ENCODE data around the gene CDC45.

The CDC45 gene

DNA sequence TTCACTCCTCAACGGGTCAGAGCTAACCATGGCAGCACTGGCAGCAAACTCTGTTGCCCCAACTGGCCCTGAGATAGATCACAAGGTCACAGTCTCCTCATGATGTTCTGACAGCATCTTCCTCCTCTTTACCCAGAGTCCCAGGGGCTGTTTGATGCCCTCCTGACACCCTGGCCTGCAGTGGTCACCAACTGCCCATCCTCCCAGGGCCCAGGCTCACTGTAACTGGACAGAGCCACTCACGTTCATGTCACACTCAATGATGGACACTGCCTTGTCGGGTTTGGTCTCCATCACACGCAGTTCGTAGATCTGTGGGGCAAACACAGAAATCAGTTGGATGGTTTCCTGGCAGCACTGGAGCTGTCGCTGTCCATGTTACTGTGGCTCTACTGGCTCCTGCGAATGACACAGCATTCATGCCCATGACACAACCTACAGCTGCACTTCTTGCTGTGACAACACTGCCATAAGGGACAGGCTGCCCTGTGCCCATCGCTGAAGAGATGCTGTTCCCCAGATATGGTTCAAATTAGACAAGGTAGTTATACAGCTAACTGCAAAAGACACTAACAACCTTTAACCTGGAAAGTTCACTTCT lies 21.8 kb upstream of the CDC45 start:
- TF ChIP-seq ZFX (IDR thresholded peaks at IDR 0.05; ENCODE audit: borderline replicate concordance) = no peak
- TF ChIP-seq, protein P1, sequence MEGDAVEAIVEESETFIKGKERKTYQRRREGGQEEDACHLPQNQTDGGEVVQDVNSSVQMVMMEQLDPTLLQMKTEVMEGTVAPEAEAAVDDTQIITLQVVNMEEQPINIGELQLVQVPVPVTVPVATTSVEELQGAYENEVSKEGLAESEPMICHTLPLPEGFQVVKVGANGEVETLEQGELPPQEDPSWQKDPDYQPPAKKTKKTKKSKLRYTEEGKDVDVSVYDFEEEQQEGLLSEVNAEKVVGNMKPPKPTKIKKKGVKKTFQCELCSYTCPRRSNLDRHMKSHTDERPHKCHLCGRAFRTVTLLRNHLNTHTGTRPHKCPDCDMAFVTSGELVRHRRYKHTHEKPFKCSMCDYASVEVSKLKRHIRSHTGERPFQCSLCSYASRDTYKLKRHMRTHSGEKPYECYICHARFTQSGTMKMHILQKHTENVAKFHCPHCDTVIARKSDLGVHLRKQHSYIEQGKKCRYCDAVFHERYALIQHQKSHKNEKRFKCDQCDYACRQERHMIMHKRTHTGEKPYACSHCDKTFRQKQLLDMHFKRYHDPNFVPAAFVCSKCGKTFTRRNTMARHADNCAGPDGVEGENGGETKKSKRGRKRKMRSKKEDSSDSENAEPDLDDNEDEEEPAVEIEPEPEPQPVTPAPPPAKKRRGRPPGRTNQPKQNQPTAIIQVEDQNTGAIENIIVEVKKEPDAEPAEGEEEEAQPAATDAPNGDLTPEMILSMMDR (IDR thresholded peaks at IDR 0.05) = no peak
- H3K27ac ChIP-seq = no peak overlapping the region

DNA sequence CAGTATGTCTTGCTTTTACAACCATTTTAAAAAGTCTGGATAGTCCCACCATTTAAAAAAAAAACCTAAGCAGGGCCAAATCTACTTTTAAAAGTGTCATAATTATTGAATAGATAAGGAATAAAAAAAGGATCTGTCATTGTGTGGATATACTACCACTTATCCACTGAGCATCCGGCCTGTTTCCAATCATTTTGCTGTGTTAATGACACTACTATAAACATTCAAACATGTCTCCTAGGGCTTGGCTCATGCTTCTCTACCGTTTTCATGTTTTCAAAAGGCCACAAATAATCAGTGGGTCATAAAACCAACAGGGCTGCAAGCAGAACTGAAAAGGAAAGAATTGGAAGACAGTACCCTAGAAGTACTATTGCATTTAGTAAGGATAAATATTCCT lies 19.7 kb upstream of the CDC45 start:
- no peak overlapping the region for H3K27ac ChIP-seq
- TF ChIP-seq, protein P1 (IDR thresholded peaks at IDR 0.05) = no peak

DNA sequence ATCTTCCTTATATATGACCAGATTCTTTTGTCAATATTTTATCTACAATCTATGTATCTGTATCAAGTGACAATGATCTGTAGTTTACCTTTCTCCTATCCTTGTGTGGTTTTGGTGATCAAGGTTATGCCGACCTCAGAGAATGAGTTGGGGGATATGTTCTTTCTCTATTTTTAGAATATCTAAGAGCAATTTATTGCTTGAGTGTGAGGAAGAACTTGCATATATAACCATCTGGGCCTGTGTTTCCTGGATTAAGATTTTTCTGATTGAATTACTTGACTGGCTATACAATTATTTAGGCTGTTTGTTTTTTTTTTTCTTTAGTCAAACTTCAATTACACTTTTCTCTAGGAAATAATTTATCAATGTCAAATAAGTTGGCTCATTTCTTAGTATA lies 18.2 kb upstream of the CDC45 start:
- no peak overlapping the region for H3K27ac ChIP-seq
- no peak for TF ChIP-seq ZFX (IDR thresholded peaks at IDR 0.05; ENCODE audit: borderline replicate concordance)
- TF ChIP-seq, protein P1 (IDR thresholded peaks at IDR 0.05) = no peak

DNA sequence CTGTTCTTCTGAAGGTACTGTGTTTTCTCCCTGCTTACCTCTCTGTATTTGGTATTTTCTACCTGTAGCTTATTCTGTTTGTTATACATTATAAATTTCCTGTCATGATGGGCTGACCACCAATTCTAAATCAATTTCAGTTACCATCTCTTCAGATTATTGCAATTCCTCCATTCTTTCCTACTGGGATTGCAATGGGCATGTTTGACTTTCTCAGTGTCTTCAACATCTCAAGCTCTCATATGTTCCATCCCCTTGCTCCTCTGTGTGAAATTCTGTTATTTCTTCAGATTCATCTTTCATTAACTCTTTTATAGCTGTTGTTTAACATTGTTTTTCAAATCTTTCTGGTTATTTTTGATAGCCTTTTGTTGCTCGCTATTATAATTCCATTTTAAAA lies 16.7 kb upstream of the CDC45 start:
- no peak overlapping the region for H3K27ac ChIP-seq
- no peak for TF ChIP-seq ZFX (IDR thresholded peaks at IDR 0.05; ENCODE audit: borderline replicate concordance)
- TF ChIP-seq, protein P1 (IDR thresholded peaks at IDR 0.05) = no peak

DNA sequence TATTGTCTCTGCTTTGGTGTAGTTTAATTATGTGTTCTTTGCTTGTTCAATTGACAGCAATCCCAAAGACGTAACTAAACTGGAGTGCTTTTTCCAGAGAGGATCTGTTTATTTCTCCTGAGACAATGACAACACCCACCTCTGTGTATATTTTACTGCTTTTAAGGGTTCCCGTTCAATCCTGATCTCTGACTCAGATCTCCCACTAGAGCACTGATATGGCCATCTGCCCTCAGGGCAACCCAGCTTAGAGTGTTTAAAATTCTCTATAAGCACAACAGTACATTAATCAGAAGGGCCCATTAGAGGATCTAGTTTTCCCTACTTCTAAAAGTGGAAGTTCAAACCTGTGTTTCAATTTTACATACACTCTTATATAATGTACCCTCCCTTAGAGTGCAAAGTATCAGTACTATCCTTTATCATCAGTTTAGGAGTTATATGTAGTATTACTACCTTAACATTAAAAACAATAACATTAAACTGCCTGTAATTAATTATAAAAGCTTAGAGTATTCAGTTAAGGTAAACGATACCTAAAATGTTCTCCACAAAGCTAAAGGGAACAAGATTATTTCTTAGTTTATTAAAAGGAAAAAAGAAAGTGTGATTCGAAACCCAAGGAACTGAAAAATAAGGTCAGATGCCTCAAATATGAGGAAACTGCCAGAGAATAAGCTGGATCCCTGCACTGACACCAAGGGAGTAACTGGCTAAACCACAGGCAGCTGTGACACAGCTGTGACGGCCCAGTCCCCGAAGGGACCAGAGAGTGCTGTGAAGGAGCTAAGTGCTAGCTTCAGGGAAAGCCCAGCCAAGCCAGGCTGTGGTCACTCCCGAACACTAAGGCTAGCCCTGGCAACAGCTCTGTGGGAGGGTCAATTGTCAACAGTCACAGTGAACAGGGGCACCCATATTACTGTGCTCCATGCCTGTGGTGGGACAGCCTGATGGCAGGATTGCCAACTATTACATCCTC lies 15.9 kb upstream of the CDC45 start:
- H3K27ac ChIP-seq = no peak overlapping the region
- TF ChIP-seq, protein P1 (IDR thresholded peaks at IDR 0.05) = no peak
- no peak for TF ChIP-seq ZFX (IDR thresholded peaks at IDR 0.05; ENCODE audit: borderline replicate concordance)

DNA sequence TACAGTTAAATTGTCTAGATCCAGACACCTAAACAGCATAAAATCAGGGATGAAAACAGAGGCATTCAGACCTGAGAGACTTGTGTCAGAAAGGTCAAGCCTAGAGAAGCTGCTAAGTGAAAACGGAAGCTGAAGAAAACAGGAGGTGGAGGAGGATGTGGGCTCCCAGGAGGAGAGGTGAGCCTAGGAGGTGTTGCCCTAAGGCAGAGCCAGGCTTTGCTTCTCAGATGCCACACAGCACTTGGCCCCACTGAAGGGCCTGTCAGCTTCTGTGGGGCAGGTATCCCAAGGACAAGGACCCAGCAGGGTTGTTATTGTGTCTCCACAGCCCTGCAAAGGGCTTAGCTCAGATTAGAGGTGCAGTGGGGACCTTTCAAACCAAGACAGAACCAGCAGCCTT lies 15.2 kb upstream of the CDC45 start:
- no peak overlapping the region for H3K27ac ChIP-seq
- no peak for TF ChIP-seq ZFX (IDR thresholded peaks at IDR 0.05; ENCODE audit: borderline replicate concordance)
- TF ChIP-seq, protein P1 (IDR thresholded peaks at IDR 0.05) = no peak

DNA sequence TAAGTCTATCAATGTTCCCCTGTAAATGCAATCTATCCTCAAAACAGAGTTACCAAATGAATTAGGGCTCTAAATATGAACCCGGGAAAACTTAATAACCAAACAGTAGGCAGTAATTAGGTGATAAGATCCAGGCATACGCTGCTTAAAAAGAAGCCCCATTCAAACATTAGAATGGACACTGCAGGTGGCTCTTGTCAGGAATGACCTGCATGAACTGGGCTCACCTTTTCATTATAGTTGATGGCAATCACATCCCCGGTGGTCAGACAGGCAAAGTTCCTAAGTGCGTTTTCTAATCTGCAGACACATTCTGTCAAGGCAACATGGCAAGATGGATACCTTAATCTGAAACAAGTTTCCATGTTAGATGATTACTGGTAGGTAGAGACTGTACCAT lies 14.7 kb upstream of the CDC45 start:
- TF ChIP-seq ZFX (IDR thresholded peaks at IDR 0.05; ENCODE audit: borderline replicate concordance) = no peak
- TF ChIP-seq, protein P1 (IDR thresholded peaks at IDR 0.05) = no peak

More for the DNA sequence above, 14.7 kb upstream of the CDC45 start:
- no peak overlapping the region for H3K27ac ChIP-seq

Measured in 22Rv1 (cell line).